Esophagus squamous epithelium (tissue), 5 donors: Measurements from ENCODE around the gene MYO1H. TPM values are rescaled to one million over a fixed set of nuclear protein-coding genes. Genes with fewer than 3 reads are reported as not detected.

Source experiments
- DNase-seq: peaks from one replicate; lab custom pipeline; 2025; lab: John Stamatoyannopoulos, UW
- H3K27ac ChIP-seq, 4 donors: fragments of 200-600 bp; sonication (generic); one replicate each; pipeline ENCODE4 v1.5.1; 2016 to 2019; ENCODE audit warnings: mild to moderate bottlenecking in 1 of 4
- H3K27me3 ChIP-seq, 4 donors: fragments of 200-600 bp; sonication (generic); 1 replicate in 3 of 4; 2 replicates in 1 of 4; pipeline versions ENCODE4 v1.5.1 to v1.6.0; 2017 to 2021; ENCODE audit warnings: antibody characterized with exemption in 1 of 4
- H3K36me3 ChIP-seq, 3 donors: fragments of 200-600 bp; sonication (generic); one replicate each; pipeline ENCODE4 v1.5.1; 2016 to 2019
- H3K4me1 ChIP-seq, 3 donors: fragments of 200-600 bp; sonication (generic); one replicate each; pipeline ENCODE4 v1.5.1; 2017 to 2019
- H3K4me3 ChIP-seq, 4 donors: fragments of 200-600 bp; sonication (generic); 1 replicate in 3 of 4; 2 replicates in 1 of 4; pipeline ENCODE4 v1.5.1; 2016 to 2019; ENCODE audit warnings: mild to moderate bottlenecking in 2 of 4, moderate library complexity in 1 of 4
- H3K9me3 ChIP-seq, 3 donors: fragments of 200-600 bp; sonication (generic); one replicate each; pipeline ENCODE4 v1.5.1; 2016 to 2019
- CTCF ChIP-seq, 6 experiments: fragments of 450-650 bp in 4 of 6; fragments of 200-600 bp in 2 of 6; sonication (generic) in 2 of 6; IDR thresholded peaks; one replicate each; pipeline ENCODE4 v1.5.1; 2016 to 2019; ENCODE audit warnings: antibody characterized with exemption in 6 of 6, mild to moderate bottlenecking in 4 of 6, moderate library complexity in 4 of 6
- POLR2A ChIP-seq, 4 donors: fragments of 450-650 bp; IDR thresholded peaks; one replicate each; pipeline ENCODE4 v1.6.1; 2017; ENCODE audit warnings: antibody characterized with exemption in 4 of 4, mild to moderate bottlenecking in 4 of 4, moderate library complexity in 3 of 4
- WGBS, 2 donors: methylation state at CpG; one replicate each; pipeline ENCODE4 v1.1.5; 2018; 5-methylcytosine and 5-hydroxymethylcytosine counted together
- intact Hi-C: fragments of 100-400 bp; cut with DNase I; formaldehyde crosslinking; loops from one replicate; pipeline ENCODE4 v1.15.0; 2022
- total RNA-seq, 4 donors: library from RNA; depleted of rRNA; stranded (reverse); fragments of >200 nt; gene quantifications; one replicate each; pipeline ENCODE4 v1.1.0, GENCODE V29; 2016
- donor health status: DM: yes; HTN: yes; CAD: no.

MYO1H gene
- total RNA-seq, 4 donors from 2014 or later, result 0.48 to 0.83 (median 0.62) TPM; not detected in 1

GRCh38 chr12:109462868-109463692 lies 115.4 kb downstream of the MYO1H start:
- peak overlapping the region in 2 of 4 donors; percentile 12 to 48 for H3K4me3 ChIP-seq
- H3K36me3 ChIP-seq, result peaks cover 0 to 58% (median 18%) of the 10 kb centered on the region in 3 donors
- WGBS, 2 donors, result 8 to 20% methylated on average over 10 to 14 of the region's 14 CpGs

GRCh38 chr12:109463756-109464155 lies 116.1 kb downstream of the MYO1H start:
- Histone ChIP-seq H3K27me3 (no peaks in the 10 kb centered on the region), H3K4me1 (peaks cover 46 to 99% (median 83%) of the 10 kb centered on the region in 3 donors), H3K9me3 (no peaks in the 10 kb centered on the region), H3K4me3 (peak overlapping the region in 1 of 4 donors; percentile 48), H3K27ac (peak overlapping the region; percentile 84 to 98 (median 92)), H3K36me3 (peaks cover under 1 to 58% (median 21%) of the 10 kb centered on the region in 3 donors)
- WGBS, 2 donors, result 62% methylated on average over 5 of the region's 5 CpGs; no CpG with 5 or more reads in 1 of the 2 donors
- DNase-seq, result no peak
- TF ChIP-seq POLR2A (IDR thresholded peaks at IDR 0.05) (no peak), CTCF (IDR thresholded peaks at IDR 0.05) (no peak)
- intact Hi-C loops, result no loop called here

More at GRCh38 chr12:109462868-109463692, 115.4 kb downstream of the MYO1H start:
- Histone ChIP-seq H3K27ac (peak overlapping the region; percentile 84 to 98 (median 92)), H3K9me3 (no peaks in the 10 kb centered on the region), H3K4me1 (peaks cover 45 to 100% (median 87%) of the 10 kb centered on the region in 3 donors), H3K27me3 (no peaks in the 10 kb centered on the region)
- no peak for DNase-seq
- intact Hi-C loops, result no loop called here
- TF ChIP-seq CTCF (IDR thresholded peaks at IDR 0.05) (no peak), POLR2A (IDR thresholded peaks at IDR 0.05) (peak in 1 of 4 donors; percentile 29)

GRCh38 chr12:109464642-109465351 lies 117.1 kb downstream of the MYO1H start:
- no peak overlapping the region for H3K4me3 ChIP-seq
- H3K4me1 ChIP-seq, result peaks cover 46 to 99% (median 78%) of the 10 kb centered on the region in 3 donors
- intact Hi-C loops, result no loop called here
- no peaks in the 10 kb centered on the region for H3K27me3 ChIP-seq
- peak overlapping the region; percentile 84 to 98 (median 92) for H3K27ac ChIP-seq
- WGBS, 2 donors, result 87 to 93% methylated on average over 11 to 14 of the region's 14 CpGs
- TF ChIP-seq CTCF (IDR thresholded peaks at IDR 0.05) (no peak), POLR2A (IDR thresholded peaks at IDR 0.05) (no peak)
- no peaks in the 10 kb centered on the region for H3K9me3 ChIP-seq
- peaks cover 10 to 59% (median 20%) of the 10 kb centered on the region in 3 donors for H3K36me3 ChIP-seq
- no peak for DNase-seq

GRCh38 chr12:109466305-109466704 lies 118.6 kb downstream of the MYO1H start:
- Histone ChIP-seq H3K4me1 (peaks cover 35 to 99% (median 77%) of the 10 kb centered on the region in 3 donors), H3K27ac (peak overlapping the region in 3 of 4 donors; percentile 24 to 98 (median 68)), H3K9me3 (no peaks in the 10 kb centered on the region), H3K36me3 (peaks cover 12 to 64% (median 13%) of the 10 kb centered on the region in 3 donors), H3K4me3 (no peak overlapping the region), H3K27me3 (no peaks in the 10 kb centered on the region)
- TF ChIP-seq CTCF (IDR thresholded peaks at IDR 0.05) (no peak), POLR2A (IDR thresholded peaks at IDR 0.05) (no peak)
- 79 to 91% methylated on average over 2 of the region's 2 CpGs for WGBS, 2 donors
- no peak for DNase-seq
- intact Hi-C loops, result no loop called here
